ENCODE measurements around the gene HEPN1. TPM values are rescaled to one million over a fixed set of nuclear protein-coding genes. Genes with fewer than 3 reads are reported as not detected.

Gene HEPN1
- total and polyA plus RNA-seq, 8 donors = 0.11 TPM; not detected in 7

GRCh38 chr11:124886978-124887666 lies 31.9 kb upstream of the HEPN1 start:
- ATAC-seq = no peak
- WGBS, 2 donors = 54 to 74% methylated on average over 10 to 12 of the region's 12 CpGs
- intact Hi-C loops (cut with DNase I) = no loop called here
- Histone ChIP-seq H3K27me3 (no peaks in the 10 kb centered on the region), H3K27ac (no peak overlapping the region), H3K9me3 (no peaks in the 10 kb centered on the region), H3K4me3 (no peak overlapping the region), H3K36me3 (no peaks in the 10 kb centered on the region), H3K4me1 (no peaks in the 10 kb centered on the region)
- FAIRE-seq = no peak
- TF ChIP-seq, protein P1, sequence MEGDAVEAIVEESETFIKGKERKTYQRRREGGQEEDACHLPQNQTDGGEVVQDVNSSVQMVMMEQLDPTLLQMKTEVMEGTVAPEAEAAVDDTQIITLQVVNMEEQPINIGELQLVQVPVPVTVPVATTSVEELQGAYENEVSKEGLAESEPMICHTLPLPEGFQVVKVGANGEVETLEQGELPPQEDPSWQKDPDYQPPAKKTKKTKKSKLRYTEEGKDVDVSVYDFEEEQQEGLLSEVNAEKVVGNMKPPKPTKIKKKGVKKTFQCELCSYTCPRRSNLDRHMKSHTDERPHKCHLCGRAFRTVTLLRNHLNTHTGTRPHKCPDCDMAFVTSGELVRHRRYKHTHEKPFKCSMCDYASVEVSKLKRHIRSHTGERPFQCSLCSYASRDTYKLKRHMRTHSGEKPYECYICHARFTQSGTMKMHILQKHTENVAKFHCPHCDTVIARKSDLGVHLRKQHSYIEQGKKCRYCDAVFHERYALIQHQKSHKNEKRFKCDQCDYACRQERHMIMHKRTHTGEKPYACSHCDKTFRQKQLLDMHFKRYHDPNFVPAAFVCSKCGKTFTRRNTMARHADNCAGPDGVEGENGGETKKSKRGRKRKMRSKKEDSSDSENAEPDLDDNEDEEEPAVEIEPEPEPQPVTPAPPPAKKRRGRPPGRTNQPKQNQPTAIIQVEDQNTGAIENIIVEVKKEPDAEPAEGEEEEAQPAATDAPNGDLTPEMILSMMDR (IDR thresholded peaks at IDR 0.05) = no peak
- DNase-seq = no peak

DNA sequence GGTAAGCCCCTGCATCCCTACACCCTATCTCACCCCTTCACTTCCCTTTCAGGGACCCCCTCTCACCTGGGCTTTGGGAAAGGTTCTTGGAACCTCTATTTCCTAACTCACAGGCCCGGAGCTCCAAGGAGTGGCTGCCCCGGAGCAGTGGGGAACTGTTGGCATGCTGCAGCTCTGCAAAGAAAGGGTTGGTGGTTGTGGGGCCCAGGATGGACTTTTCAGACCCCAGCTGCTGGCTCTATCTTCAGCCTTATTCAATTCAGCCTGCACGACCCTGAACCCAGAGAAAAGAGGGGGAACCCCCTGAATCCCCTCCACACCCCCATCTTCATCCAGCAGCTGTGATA lies 31.4 kb upstream of the HEPN1 start:
- Histone ChIP-seq H3K36me3 (no peaks in the 10 kb centered on the region), H3K9me3 (no peaks in the 10 kb centered on the region), H3K4me1 (no peaks in the 10 kb centered on the region), H3K27me3 (no peaks in the 10 kb centered on the region), H3K4me3 (no peak overlapping the region), H3K27ac (no peak overlapping the region)
- intact Hi-C loops (cut with DNase I) = no loop called here
- DNase-seq (no peak), ATAC-seq (no peak), FAIRE-seq (no peak)
- 65 to 68% methylated on average over 3 of the region's 3 CpGs for WGBS, 2 donors
- TF ChIP-seq, protein P1 (IDR thresholded peaks at IDR 0.05) = no peak

GRCh38 chr11:124889191-124890091 lies 29.6 kb upstream of the HEPN1 start:
- H3K9me3 ChIP-seq = no peaks in the 10 kb centered on the region
- no peaks in the 10 kb centered on the region for H3K4me1 ChIP-seq
- H3K27me3 ChIP-seq = no peaks in the 10 kb centered on the region
- ATAC-seq (no peak), DNase-seq (no peak), FAIRE-seq (no peak)
- no peak overlapping the region for H3K4me3 ChIP-seq
- H3K27ac ChIP-seq = no peak overlapping the region
- no peaks in the 10 kb centered on the region for H3K36me3 ChIP-seq
- intact Hi-C loops (cut with DNase I) = no loop called here
- 74 to 88% methylated on average over 2 of the region's 2 CpGs for WGBS, 2 donors
- TF ChIP-seq, protein P1 (IDR thresholded peaks at IDR 0.05) = no peak

- no peak for DNase-seq
- Histone ChIP-seq H3K9me3 (no peaks in the 10 kb centered on the region), H3K27me3 (no peaks in the 10 kb centered on the region), H3K36me3 (no peaks in the 10 kb centered on the region), H3K27ac (no peak overlapping the region), H3K4me3 (no peak overlapping the region), H3K4me1 (no peaks in the 10 kb centered on the region)
- WGBS, 2 donors = 82 to 84% methylated on average over 2 of the region's 2 CpGs
- intact Hi-C loops (cut with DNase I) = no loop called here
- TF ChIP-seq, protein P1 (IDR thresholded peaks at IDR 0.05) = no peak
- FAIRE-seq = no peak
- ATAC-seq = no peak
These were observed 28.9 kb upstream of the HEPN1 start for GRCh38 chr11:124890151-124890550.

Data from pancreas (tissue), 10 donors.